ENCODE data around the gene WNT10A.
A peak's percentile ranks its signal among the peaks of the same experiment; 100 is the strongest.

The WNT10A gene

DNA sequence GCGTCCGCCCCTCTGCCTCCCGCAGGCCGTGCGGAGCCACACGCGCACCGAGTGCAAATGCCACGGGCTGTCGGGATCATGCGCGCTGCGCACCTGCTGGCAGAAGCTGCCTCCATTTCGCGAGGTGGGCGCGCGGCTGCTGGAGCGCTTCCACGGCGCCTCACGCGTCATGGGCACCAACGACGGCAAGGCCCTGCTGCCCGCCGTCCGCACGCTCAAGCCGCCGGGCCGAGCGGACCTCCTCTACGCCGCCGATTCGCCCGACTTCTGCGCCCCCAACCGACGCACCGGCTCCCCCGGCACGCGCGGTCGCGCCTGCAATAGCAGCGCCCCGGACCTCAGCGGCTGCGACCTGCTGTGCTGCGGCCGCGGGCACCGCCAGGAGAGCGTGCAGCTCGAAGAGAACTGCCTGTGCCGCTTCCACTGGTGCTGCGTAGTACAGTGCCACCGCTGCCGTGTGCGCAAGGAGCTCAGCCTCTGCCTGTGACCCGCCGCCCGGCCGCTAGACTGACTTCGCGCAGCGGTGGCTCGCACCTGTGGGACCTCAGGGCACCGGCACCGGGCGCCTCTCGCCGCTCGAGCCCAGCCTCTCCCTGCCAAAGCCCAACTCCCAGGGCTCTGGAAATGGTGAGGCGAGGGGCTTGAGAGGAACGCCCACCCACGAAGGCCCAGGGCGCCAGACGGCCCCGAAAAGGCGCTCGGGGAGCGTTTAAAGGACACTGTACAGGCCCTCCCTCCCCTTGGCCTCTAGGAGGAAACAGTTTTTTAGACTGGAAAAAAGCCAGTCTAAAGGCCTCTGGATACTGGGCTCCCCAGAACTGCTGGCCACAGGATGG, 7.1 kb upstream of the WNT10A start:
- no peak for DNase-seq (ENCODE audit: low spot score in 2 of 2)
- H3K27me3 Mint-ChIP-seq = peaks cover 43% of the 10 kb centered on the region
- no peak overlapping the region for H3K27ac Mint-ChIP-seq (ENCODE audit: low read depth)
- ATAC-seq (replicated peaks; ENCODE audit: extremely low read depth, poor library complexity, severe bottlenecking) = no peak
- peak overlapping the region; percentile 12 for H3K4me3 Mint-ChIP-seq
- H3K9me3 Mint-ChIP-seq = no peaks in the 10 kb centered on the region
- H3K4me1 Mint-ChIP-seq = peaks cover 35% of the 10 kb centered on the region
- peaks cover 5% of the 10 kb centered on the region for H3K36me3 Mint-ChIP-seq (ENCODE audit: insufficient read depth)

DNA sequence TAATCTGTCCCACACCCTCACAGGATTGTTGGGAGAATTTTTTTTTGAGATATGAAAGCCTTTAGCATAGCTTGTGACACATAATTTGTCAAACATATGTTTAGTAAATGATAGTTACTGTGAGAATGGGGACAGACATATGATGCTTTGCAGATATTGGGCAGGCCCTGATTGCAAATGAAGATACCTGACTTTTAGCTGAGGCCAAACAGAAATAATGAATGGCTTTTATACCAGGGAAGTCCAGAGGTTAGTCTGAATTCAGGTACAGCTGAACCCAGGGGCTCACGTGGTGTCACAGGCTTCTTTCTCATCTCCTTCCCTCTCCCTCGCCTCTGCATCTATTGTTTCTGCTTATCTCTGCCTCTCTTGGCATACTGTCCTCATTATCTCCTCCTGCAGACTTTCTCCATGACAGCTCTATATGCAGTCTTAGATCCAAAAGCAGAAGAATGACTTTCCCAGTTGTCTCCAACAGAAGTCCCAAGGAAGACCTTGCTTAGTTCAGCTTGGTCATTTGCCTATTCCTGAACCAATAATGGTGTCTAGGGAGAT, 4.9 kb upstream of the WNT10A start:
- Mint-ChIP-seq H3K4me1 (peaks cover 43% of the 10 kb centered on the region), H3K27me3 (peaks cover 27% of the 10 kb centered on the region), H3K4me3 (no peak overlapping the region), H3K9me3 (no peaks in the 10 kb centered on the region), H3K36me3 (ENCODE audit: insufficient read depth) (peaks cover 13% of the 10 kb centered on the region), H3K27ac (ENCODE audit: low read depth) (no peak overlapping the region)
- ATAC-seq (replicated peaks; ENCODE audit: extremely low read depth, poor library complexity, severe bottlenecking) = no peak
- no peak for DNase-seq (ENCODE audit: low spot score in 2 of 2)

DNA sequence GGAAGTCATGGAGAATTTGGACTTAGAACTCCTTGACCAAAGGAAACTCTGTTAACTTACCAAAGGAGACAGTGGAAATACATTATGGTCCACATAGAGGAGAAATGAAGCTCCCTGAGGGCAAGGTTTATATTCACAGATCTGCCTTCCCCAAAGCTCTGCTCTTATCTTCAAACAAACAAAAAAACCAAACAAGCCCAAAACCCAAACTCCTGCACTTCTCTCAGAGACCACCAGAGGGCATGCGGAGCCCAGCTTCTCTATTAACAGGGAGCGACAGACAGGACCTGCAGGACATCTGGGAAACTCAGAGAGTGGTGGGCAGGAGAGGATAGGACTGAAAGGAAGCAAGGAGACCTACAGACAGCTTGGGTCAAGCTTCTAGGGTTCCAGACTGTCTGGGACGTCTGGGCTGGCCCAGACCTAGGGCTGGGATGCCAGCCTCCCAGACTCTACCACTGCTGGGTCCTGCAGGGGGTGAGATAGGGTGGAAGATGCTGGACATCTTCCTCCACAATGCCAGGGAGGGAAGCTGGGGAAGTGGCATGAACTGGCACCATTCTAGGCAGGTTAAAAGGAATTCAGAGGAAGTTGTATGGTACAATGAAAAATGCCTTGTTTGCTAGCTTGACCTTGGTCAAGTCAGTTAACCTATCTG, 4.0 kb upstream of the WNT10A start:
- no peak overlapping the region for H3K4me3 Mint-ChIP-seq
- DNase-seq (ENCODE audit: low spot score in 2 of 2) = peak; percentile 71 to 72
- peaks cover 13% of the 10 kb centered on the region for H3K36me3 Mint-ChIP-seq (ENCODE audit: insufficient read depth)
- no peaks in the 10 kb centered on the region for H3K9me3 Mint-ChIP-seq
- H3K27me3 Mint-ChIP-seq = peaks cover 19% of the 10 kb centered on the region
- peaks cover 40% of the 10 kb centered on the region for H3K4me1 Mint-ChIP-seq
- H3K27ac Mint-ChIP-seq (ENCODE audit: low read depth) = no peak overlapping the region
- no peak for ATAC-seq (replicated peaks; ENCODE audit: extremely low read depth, poor library complexity, severe bottlenecking)

DNA sequence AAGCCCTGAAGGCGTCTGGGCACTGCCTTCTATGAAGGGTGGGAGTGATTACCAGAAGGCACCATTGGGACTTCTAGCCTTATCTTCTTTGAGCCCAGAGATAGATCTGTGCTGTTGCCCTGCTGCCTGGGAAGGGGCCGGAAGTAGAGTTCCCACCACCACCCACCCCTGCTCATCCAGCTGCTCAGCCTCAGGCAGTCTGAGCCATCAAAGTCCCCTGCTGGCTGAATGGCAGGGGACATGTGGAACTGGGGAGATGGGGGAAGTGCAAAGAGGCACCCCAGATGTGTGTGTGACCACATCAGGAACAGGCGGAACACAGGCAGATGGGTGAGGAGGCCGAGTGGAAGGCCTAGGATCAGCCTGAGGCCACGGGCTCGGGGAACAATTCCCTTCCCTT, 3.3 kb upstream of the WNT10A start:
- no peak for DNase-seq (ENCODE audit: low spot score in 2 of 2)
- Mint-ChIP-seq H3K4me1 (peaks cover 36% of the 10 kb centered on the region), H3K27me3 (peaks cover 13% of the 10 kb centered on the region), H3K4me3 (no peak overlapping the region), H3K36me3 (ENCODE audit: insufficient read depth) (peaks cover 10% of the 10 kb centered on the region), H3K27ac (ENCODE audit: low read depth) (no peak overlapping the region), H3K9me3 (no peaks in the 10 kb centered on the region)
- no peak for ATAC-seq (replicated peaks; ENCODE audit: extremely low read depth, poor library complexity, severe bottlenecking)

DNA sequence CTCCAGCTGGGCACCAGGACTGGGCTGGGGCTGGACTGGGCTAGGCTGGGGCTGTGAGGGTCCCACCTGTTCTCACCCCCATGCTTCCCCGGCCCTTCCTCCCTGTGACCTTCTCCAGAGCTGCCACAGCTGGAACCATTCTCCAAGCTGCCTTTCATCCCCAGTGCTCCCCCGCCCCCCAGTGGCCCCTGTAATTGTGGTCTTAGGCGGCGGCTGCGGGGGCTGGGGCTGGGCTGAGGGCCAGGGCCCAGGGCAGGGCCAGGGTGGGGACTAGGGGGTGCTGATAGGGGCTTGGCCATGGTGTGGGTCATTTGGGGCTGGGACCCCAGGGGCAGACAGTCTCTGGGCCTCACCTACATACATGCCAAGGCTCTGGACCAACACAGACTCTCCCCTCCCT, 2.8 kb upstream of the WNT10A start:
- Mint-ChIP-seq H3K36me3 (ENCODE audit: insufficient read depth) (peaks cover 10% of the 10 kb centered on the region), H3K4me1 (peaks cover 36% of the 10 kb centered on the region), H3K4me3 (no peak overlapping the region), H3K27ac (ENCODE audit: low read depth) (no peak overlapping the region), H3K27me3 (peaks cover 7% of the 10 kb centered on the region), H3K9me3 (no peaks in the 10 kb centered on the region)
- DNase-seq (ENCODE audit: low spot score in 2 of 2) (no peak), ATAC-seq (replicated peaks; ENCODE audit: extremely low read depth, poor library complexity, severe bottlenecking) (no peak)

DNA sequence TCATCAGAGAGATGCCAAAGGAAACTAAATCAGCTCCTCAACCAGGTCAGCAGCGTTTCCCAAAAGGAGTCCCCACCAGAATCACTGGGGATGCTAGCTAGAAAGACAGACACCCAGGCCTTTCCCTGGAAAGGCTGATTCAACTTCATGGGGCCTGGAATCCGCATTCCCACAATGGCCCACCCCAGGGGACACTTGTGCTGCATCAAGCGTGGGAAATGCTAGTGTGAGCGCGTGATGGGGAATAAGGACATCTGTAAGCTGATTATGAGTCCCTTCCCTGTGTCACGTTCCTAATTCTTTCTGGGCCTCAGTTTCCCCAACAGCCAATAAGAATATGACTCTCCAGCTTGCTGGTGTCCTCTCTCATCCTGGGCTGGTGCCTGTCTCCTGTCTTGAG, 2.2 kb upstream of the WNT10A start:
- Mint-ChIP-seq H3K4me1 (peaks cover 35% of the 10 kb centered on the region), H3K27ac (ENCODE audit: low read depth) (no peak overlapping the region)

DNA sequence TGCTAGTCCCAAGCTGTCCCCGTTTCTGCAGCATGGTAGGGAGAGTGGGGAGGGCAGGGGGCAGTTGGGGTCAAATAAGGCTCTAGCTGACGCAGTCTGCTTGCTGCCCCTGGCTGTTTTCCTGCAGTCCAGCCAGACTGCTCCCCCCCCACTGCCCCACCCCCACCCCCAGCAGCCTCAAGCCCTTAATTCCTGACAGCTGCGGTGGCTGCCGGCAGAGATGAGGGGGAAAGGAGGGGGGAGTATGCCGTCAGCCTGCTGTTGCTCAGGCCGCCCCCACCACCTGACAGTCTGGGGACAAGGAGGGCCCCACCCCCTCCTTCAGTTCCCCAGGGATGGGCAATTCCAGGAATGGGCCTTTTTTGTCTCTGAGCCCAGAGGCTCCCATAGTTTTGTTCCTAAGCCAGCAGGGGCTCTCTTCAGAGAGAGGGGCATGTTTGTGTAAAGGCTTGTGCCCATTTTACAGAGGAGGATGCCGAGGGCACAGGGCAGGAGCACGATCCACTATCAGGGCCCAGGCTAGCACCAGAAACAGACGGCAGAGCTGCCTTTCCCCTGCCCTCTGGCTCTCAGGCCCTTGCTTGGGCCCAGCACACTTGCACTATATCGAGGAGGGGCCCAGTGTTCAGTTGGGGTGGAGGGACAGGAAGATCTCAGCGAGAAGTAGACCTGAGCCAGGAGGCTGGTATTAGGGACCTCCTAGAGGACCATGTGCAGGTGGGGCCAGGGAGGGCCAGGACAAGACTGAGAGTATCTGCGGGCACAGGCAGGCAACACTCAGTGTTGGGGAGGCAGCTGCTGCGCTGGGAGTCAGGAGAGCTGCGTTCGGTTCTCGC, 1.5 kb upstream of the WNT10A start:
- peaks cover 10% of the 10 kb centered on the region for H3K36me3 Mint-ChIP-seq (ENCODE audit: insufficient read depth)
- ATAC-seq (replicated peaks; ENCODE audit: extremely low read depth, poor library complexity, severe bottlenecking) (no peak), DNase-seq (ENCODE audit: low spot score in 2 of 2) (no peak)
- no peaks in the 10 kb centered on the region for H3K9me3 Mint-ChIP-seq
- peak overlapping the region; percentile 77 for H3K4me3 Mint-ChIP-seq
- H3K27me3 Mint-ChIP-seq = peaks cover 2% of the 10 kb centered on the region
- H3K4me1 Mint-ChIP-seq = peaks cover 35% of the 10 kb centered on the region
- H3K27ac Mint-ChIP-seq (ENCODE audit: low read depth) = peak overlapping the region; percentile 91

More for the DNA sequence above, 2.2 kb upstream of the WNT10A start:
- H3K4me3 Mint-ChIP-seq = no peak overlapping the region
- ATAC-seq (replicated peaks; ENCODE audit: extremely low read depth, poor library complexity, severe bottlenecking) (no peak), DNase-seq (ENCODE audit: low spot score in 2 of 2) (no peak)
- peaks cover 1% of the 10 kb centered on the region for H3K27me3 Mint-ChIP-seq
- peaks cover 10% of the 10 kb centered on the region for H3K36me3 Mint-ChIP-seq (ENCODE audit: insufficient read depth)
- no peaks in the 10 kb centered on the region for H3K9me3 Mint-ChIP-seq

DNA sequence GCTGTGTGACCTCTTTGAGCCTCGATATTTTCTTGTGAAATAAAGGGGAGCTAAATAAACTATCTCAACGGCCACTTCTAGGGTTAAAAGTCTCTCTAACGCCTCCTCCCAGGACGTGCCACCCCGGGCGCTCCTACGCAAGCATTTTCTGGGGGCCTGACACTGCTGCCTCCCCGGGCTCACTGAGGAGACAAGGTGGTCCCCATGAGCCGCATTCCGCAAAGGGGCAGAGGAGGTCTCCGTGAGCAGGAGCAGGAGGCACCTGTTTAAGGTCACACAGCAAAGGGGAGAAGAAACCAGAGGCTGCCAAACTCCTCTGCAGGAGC, 913 bp upstream of the WNT10A start:
- peaks cover 41% of the 10 kb centered on the region for H3K4me1 Mint-ChIP-seq
- peaks cover 10% of the 10 kb centered on the region for H3K36me3 Mint-ChIP-seq (ENCODE audit: insufficient read depth)
- peak overlapping the region; percentile 77 for H3K4me3 Mint-ChIP-seq
- peak overlapping the region; percentile 91 for H3K27ac Mint-ChIP-seq (ENCODE audit: low read depth)
- H3K27me3 Mint-ChIP-seq = peaks cover 8% of the 10 kb centered on the region
- ATAC-seq (replicated peaks; ENCODE audit: extremely low read depth, poor library complexity, severe bottlenecking) (no peak), DNase-seq (ENCODE audit: low spot score in 2 of 2) (no peak)
- H3K9me3 Mint-ChIP-seq = no peaks in the 10 kb centered on the region

DNA sequence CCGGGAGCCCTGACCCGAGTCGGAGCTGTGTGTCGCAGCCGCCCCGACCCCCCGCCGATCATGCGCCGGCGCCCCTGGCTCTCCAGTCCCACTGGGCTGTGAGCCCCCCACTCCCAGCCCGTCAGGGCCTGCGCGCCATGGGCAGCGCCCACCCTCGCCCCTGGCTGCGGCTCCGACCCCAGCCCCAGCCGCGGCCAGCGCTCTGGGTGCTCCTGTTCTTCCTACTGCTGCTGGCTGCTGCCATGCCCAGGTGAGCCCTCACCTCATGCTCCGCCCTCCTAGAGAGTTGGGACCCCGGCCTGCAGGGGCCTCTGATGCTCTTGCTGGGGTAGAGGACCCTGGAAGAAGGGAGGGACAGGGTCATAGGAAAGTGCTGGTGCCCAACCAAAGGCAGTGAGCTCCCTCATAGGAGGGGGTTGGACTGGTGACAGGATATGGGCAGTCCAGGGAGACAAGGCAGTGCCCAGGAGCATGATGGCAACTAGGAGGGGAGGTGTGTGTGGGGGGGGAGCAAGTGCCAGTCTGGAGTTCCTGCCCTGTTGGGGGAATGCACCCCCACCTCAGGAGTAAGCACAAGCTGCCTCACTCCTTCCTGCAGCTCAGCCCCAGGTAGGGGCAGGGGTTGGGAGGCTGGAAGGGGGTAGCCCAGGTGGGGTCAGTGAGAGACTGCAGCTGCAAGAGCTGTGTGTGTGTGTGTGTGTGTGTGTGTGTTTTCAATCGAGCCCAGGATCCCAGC, 375 bp downstream of the WNT10A start:
- Mint-ChIP-seq H3K27me3 (peaks cover 13% of the 10 kb centered on the region), H3K4me1 (peaks cover 48% of the 10 kb centered on the region), H3K36me3 (ENCODE audit: insufficient read depth) (peaks cover 10% of the 10 kb centered on the region), H3K9me3 (no peaks in the 10 kb centered on the region), H3K4me3 (peak overlapping the region; percentile 68), H3K27ac (ENCODE audit: low read depth) (peak overlapping the region; percentile 91)
- ATAC-seq (replicated peaks; ENCODE audit: extremely low read depth, poor library complexity, severe bottlenecking) (peak; percentile 0), DNase-seq (ENCODE audit: low spot score in 2 of 2) (no peak)

DNA sequence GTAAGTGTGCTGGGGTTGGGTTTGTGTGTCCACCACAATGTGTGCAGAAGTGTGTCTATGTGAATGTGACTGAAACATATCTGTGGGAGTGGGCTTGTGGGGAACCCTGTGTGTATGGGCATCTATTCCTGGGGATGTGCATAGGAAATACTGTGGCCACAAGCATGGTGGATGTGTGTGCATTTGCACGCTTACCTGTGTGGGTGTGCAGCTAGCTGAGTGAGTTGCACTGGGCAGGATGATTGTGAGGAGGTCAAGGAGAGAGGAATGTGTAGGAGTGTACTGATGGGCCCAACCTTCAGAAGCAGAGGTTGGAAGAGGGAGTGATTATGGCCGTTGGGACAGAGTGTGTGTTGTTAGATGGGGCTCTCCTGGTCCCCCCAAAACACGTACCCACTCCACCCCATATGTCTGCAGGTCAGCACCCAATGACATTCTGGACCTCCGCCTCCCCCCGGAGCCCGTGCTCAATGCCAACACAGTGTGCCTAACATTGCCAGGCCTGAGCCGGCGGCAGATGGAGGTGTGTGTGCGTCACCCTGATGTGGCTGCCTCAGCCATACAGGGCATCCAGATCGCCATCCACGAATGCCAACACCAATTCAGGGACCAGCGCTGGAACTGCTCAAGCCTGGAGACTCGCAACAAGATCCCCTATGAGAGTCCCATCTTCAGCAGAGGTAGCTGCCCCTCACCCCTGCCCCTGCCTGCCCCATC, 1.2 kb downstream of the WNT10A start:
- Mint-ChIP-seq H3K4me1 (peaks cover 42% of the 10 kb centered on the region), H3K9me3 (no peaks in the 10 kb centered on the region), H3K27ac (ENCODE audit: low read depth) (no peak overlapping the region), H3K27me3 (peaks cover 13% of the 10 kb centered on the region), H3K4me3 (peak overlapping the region; percentile 68), H3K36me3 (ENCODE audit: insufficient read depth) (peaks cover 10% of the 10 kb centered on the region)
- DNase-seq (ENCODE audit: low spot score in 2 of 2) (no peak), ATAC-seq (replicated peaks; ENCODE audit: extremely low read depth, poor library complexity, severe bottlenecking) (no peak)

DNA sequence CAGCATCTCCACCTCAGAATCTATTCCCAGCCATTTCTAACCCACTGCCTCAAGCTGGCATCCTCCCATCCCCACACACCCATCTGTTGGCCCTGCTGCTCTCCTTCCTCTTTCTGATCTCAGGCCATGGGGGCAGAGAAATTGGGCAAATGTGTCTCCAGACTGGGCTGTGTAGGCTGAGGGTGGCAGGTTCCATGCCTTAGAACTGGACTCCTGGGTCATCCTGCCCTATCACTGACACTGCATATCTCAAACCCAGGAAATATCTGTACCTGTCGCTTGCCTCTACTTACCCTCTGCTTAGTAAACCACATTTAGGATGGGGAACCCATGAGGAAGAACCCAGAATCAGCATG, 1.8 kb downstream of the WNT10A start:
- ATAC-seq (replicated peaks; ENCODE audit: extremely low read depth, poor library complexity, severe bottlenecking) = no peak
- Mint-ChIP-seq H3K36me3 (ENCODE audit: insufficient read depth) (peaks cover 9% of the 10 kb centered on the region), H3K4me3 (peak overlapping the region; percentile 68), H3K9me3 (no peaks in the 10 kb centered on the region), H3K4me1 (peaks cover 40% of the 10 kb centered on the region), H3K27ac (ENCODE audit: low read depth) (no peak overlapping the region), H3K27me3 (peaks cover 13% of the 10 kb centered on the region)
- no peak for DNase-seq (ENCODE audit: low spot score in 2 of 2)
